GM12874 (cell line): ENCODE data around the gene UQCRQ.

Experiments
- CTCF ChIP-seq: IDR thresholded peaks from 2 replicates; pipeline ENCODE4 v1.5.1; 2011; ENCODE audit warnings: low read depth, mild to moderate bottlenecking, control low read depth, low read length, moderate library complexity; ENCODE audit not compliant: insufficient read depth

Gene UQCRQ

GRCh38 chr5:132886064-132886823 lies 19.8 kb downstream of the UQCRQ start:
- no peak for TF ChIP-seq CTCF

GRCh38 chr5:132887283-132887682 lies 20.8 kb downstream of the UQCRQ start:
- TF ChIP-seq CTCF, result no peak

GRCh38 chr5:132889501-132889900 lies 23.1 kb downstream of the UQCRQ start:
- TF ChIP-seq CTCF, result no peak

GRCh38 chr5:132890817-132891216 lies 24.4 kb downstream of the UQCRQ start:
- TF ChIP-seq CTCF, result no peak

GRCh38 chr5:132895719-132896305 lies 29.4 kb downstream of the UQCRQ start:
- no peak for TF ChIP-seq CTCF

GRCh38 chr5:132896685-132897084 lies 30.2 kb downstream of the UQCRQ start:
- TF ChIP-seq CTCF, result no peak

GRCh38 chr5:132898094-132898493 lies 31.7 kb downstream of the UQCRQ start:
- TF ChIP-seq CTCF, result no peak
